GM06990 (cell line): ENCODE results near the gene COL5A2.

Source experiments
- DNase-seq: peaks from one replicate; pipeline ENCODE4 v3.0.0-alpha.2; 2011; ENCODE audit not compliant: insufficient read length; ENCODE audit errors: extremely low read depth
- H3K27me3 ChIP-seq: replicated peaks from 2 replicates; pipeline ENCODE4 v1.6.0; 2011; ENCODE audit warnings: low read length; ENCODE audit not compliant: control insufficient read depth, insufficient read depth
- H3K36me3 ChIP-seq: 2 replicates; pipeline ENCODE4 v1.5.1; 2011; ENCODE audit warnings: low read length; ENCODE audit not compliant: control insufficient read depth, insufficient read depth
- H3K4me3 ChIP-seq: replicated peaks from 2 replicates; pipeline ENCODE4 v1.5.1; 2011; ENCODE audit warnings: low read depth, mild to moderate bottlenecking, control low read depth, low read length
- TF ChIP-seq, protein P1 (sequence below): IDR thresholded peaks from 2 replicates; pipeline ENCODE4 v1.5.1; 2011; ENCODE audit warnings: low read length, control low read depth, mild to moderate bottlenecking, inconsistent platforms; ENCODE audit not compliant: insufficient read depth, poor library complexity, severe bottlenecking

COL5A2 gene

GRCh38 chr2:189162566-189162965, 17.0 kb downstream of the COL5A2 start:
- TF ChIP-seq, protein P1, sequence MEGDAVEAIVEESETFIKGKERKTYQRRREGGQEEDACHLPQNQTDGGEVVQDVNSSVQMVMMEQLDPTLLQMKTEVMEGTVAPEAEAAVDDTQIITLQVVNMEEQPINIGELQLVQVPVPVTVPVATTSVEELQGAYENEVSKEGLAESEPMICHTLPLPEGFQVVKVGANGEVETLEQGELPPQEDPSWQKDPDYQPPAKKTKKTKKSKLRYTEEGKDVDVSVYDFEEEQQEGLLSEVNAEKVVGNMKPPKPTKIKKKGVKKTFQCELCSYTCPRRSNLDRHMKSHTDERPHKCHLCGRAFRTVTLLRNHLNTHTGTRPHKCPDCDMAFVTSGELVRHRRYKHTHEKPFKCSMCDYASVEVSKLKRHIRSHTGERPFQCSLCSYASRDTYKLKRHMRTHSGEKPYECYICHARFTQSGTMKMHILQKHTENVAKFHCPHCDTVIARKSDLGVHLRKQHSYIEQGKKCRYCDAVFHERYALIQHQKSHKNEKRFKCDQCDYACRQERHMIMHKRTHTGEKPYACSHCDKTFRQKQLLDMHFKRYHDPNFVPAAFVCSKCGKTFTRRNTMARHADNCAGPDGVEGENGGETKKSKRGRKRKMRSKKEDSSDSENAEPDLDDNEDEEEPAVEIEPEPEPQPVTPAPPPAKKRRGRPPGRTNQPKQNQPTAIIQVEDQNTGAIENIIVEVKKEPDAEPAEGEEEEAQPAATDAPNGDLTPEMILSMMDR = no peak
- H3K4me3 ChIP-seq = no peak overlapping the region
- no peaks in the 10 kb centered on the region for H3K27me3 ChIP-seq
- DNase-seq = no peak
- H3K36me3 ChIP-seq = no peaks in the 10 kb centered on the region

DNA sequence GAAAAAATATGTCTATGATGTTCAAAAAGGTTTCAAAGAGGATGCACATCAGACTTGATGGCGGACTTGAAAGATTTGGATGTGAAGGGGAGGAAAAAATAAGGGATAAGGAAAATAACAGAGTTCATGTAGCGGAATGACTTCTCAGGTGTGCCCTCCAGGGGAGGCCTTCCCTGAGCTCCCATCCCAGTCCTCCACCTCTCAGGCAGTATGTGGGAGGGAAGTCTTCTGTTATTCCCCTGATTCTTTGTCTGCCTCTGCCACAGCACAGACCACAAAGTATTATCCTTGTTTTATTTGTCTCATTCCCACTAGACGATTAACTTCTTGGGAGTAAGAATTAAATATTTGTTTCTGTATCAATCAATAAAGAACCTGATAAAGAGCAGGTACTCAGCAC, 17.7 kb downstream of the COL5A2 start:
- Histone ChIP-seq H3K4me3 (no peak overlapping the region), H3K27me3 (no peaks in the 10 kb centered on the region), H3K36me3 (no peaks in the 10 kb centered on the region)
- TF ChIP-seq, protein P1 = no peak
- DNase-seq = no peak

GRCh38 chr2:189159717-189160116, 19.8 kb downstream of the COL5A2 start:
- H3K36me3 ChIP-seq = no peaks in the 10 kb centered on the region
- no peaks in the 10 kb centered on the region for H3K27me3 ChIP-seq
- DNase-seq = no peak
- TF ChIP-seq, protein P1 = no peak
- no peak overlapping the region for H3K4me3 ChIP-seq

DNA sequence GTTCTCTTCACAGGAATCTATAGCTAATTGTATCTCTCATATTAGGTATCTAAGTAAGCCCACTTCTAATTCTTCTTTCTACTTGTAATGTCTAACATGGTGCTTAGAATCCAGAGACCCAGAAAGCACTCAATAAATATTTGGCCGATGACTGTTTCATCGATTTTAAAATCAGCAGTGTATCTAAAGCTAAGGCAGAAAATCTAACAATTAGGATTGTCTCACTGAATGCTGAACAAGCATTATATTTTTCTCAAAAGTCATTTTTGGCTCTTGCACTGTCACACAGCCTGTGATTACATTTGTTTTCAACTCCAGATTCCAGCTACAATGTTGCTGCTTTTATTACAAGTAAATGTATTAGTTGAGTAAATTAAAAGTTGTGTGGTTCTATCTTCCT, 20.3 kb downstream of the COL5A2 start:
- DNase-seq = no peak
- Histone ChIP-seq H3K27me3 (no peaks in the 10 kb centered on the region), H3K4me3 (no peak overlapping the region), H3K36me3 (no peaks in the 10 kb centered on the region)
- TF ChIP-seq, protein P1 = no peak

DNA sequence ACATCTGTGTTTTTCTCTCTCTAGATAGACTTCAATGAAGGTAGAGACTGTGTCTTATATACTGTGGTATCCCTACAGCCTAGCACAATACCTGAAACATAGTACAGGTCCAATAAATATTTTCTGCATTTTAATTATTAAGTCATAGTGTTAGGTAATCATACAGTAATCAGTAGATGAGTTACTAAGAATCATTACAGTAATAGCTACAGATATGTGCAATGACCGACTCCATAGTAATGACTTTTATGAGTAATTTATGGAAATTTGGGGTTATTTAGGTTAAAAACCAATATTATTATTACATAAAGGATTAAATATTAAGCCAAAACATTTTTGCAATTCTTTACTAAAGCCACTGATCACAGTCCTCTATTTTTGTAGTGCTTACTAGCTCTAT, 21.6 kb downstream of the COL5A2 start:
- TF ChIP-seq, protein P1 = no peak
- Histone ChIP-seq H3K4me3 (no peak overlapping the region), H3K36me3 (no peaks in the 10 kb centered on the region), H3K27me3 (no peaks in the 10 kb centered on the region)
- no peak for DNase-seq

GRCh38 chr2:189157456-189157855, 22.1 kb downstream of the COL5A2 start:
- no peaks in the 10 kb centered on the region for H3K36me3 ChIP-seq
- no peaks in the 10 kb centered on the region for H3K27me3 ChIP-seq
- TF ChIP-seq, protein P1 = no peak
- no peak overlapping the region for H3K4me3 ChIP-seq
- no peak for DNase-seq
